HG02870 (cell line): Measurements from ENCODE around the gene MOB3C.
A peak's percentile ranks its signal among the peaks of the same experiment; 100 is the strongest.

Experiments used
- ATAC-seq: cut with Tn5 transposase; IDR thresholded peaks from one replicate; pipeline ENCODE4 v1.9.1; 2021; ENCODE audit warnings: mild to moderate bottlenecking, moderate library complexity; ENCODE audit not compliant: unreplicated experiment

The MOB3C gene

GRCh38 chr1:46607345-46608130, 9.1 kb downstream of the MOB3C start:
- no peak for ATAC-seq

DNA sequence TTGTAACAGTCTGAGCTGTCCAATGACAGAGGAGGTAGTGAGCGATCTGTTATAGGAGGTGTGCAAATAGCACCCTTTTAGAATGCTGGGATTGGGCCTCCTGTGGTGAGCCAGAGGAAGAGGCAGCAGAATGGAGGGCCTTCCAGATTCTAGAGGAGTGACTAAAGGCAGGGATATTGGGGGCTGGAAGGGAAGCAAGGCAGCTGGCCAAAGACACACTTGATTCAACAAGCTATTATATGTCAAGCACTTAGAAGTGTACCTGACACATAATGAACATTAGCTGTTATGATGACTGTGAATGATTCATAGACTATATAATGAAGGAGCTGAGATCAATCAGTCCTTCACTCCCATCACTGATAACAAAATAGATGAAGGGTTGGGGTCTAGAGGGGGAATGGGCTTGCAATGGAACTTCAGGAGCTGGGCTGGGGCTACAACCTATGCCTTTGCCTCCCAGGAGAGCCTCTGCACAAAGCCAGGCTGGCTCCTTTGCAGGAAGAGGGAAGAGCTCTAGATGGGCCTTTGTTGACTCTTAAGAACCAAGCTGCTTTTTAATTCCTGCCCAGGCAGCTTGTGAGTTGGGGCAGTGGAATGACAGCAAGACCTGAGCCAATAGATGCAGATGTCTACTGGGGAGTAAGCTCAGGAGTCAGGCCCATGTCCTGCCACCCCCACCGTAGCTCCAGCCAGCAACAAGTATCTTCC, 10.2 kb downstream of the MOB3C start:
- no peak for ATAC-seq

- no peak for ATAC-seq
Observed at GRCh38 chr1:46605232-46605631, 11.4 kb downstream of the MOB3C start.

DNA sequence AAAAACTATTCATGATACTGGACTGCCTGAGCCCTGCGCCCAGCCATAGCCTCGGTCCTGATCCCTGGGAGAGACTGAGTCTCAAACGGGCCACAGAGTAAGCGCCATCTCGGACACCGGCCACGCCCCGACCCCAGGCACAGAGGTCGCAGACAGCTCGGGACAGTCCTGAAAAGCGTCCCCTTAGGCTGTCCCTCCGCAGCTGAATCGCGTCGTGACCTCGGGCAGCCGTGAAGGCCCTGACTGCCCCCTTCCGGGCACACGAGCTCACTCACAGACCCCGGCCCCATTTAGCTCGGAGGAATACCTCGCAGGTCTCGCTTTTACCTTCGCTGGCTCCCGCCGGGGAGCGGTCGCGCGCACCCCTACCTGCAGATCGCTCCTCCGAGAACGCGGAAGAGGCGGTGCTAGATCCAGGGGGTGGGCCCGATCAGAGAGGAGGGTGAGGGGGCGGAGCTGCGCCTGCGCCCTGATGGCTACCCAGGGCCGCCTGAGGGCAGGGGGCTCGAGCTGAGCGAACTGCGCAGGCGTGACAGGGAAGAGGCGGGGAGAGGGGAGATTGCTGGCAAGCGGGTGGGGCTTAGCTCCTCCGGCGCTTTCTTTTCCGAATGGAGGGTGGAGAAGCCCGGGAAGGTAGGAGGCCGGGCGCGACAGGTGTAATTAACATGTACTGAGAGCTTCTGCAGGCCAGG, 12.6 kb downstream of the MOB3C start, which contains the start of gene MKNK1:
MKNK1 (minus strand) TSS at position 411 of the 692 bp plus-strand sequence. CDS start 20,941 bp downstream, outside the sequence.
- ATAC-seq: peak; percentile 95

DNA sequence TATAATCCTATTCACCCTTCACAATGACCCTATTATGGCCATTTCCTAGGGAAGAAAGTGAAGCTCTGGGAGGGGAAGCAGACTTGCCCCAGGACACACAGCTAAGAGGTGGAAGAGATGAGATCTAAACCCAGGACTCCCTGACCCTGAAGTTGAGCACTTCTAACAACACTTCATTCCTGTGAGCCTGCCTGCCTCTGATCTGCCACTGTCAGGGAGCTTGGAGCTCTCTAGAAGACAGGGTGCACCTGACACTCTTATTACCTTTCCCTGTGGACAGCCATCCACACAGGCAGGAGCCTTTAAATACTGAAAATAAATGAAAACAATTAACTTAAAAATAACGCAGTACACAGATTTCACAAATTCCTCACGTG, 13.1 kb downstream of the MOB3C start:
- no peak for ATAC-seq

GRCh38 chr1:46601257-46602007, 15.2 kb downstream of the MOB3C start:
- no peak for ATAC-seq

DNA sequence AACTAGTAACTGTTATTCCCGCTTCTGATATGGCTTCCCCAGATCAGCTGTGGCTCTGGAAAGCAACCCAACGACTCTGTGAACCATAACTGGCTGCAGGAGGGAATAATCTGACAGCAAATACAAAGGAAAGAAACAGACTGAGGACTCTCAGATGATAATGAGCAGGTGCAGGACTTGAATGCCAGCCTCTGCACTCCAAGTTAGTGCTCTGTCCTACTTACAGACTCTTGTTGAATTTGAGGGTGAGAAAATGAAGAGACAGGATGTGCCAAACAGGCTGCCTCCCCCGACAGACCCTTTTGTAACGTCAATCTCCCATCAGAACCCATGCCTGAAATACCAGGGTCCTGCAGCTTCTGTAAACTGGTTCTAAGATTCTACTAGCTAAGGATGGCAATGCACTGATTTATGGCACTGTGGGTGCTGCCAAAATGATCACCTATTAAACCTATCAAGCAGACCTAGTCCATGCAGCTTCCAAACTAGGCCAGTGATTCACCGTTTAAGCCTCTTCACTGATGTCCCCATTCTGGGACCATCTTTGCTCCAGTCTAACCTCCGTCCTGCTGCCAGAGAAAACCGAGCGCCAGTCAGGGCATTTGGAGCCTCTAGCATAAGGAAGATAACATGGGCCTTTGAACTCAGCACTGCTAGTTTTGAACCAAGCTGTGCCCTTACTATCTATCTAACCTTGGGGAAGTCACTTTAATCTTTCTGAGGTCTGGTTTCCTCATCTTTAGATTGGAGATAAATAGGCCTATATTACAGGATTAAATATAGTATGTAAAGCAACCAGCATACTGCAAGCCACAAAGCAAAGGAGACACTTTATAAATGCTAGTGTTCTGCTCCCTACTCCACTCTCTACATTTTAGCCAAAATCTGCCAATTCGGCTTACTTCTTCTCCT, 17.3 kb downstream of the MOB3C start:
- ATAC-seq: no peak

GRCh38 chr1:46596846-46597245, 19.8 kb downstream of the MOB3C start:
- no peak for ATAC-seq

GRCh38 chr1:46596036-46596435, 20.6 kb downstream of the MOB3C start:
- no peak for ATAC-seq

DNA sequence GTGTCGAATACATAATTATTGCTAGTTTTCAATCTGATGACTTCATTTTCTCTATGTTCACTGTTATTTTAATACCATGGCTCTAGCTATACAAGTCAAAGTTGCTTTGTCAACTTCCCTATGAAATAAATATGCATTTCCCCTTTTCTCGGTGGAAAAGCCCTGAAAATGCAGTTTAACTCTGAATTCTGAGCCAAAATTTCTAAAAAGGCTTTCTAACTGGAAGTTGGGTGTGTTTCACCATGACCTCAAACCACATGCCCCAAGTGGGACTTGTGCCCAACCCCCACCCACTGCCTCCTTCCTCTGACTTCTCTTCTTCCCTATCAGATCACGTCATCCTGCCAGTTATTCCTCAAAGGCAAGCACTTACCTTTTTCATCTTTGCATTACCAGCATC, 21.5 kb downstream of the MOB3C start:
- ATAC-seq: no peak

- ATAC-seq: no peak
Observed at GRCh38 chr1:46594063-46594462, 22.5 kb downstream of the MOB3C start.

- no peak for ATAC-seq
Observed at GRCh38 chr1:46592823-46593222, 23.8 kb downstream of the MOB3C start.

DNA sequence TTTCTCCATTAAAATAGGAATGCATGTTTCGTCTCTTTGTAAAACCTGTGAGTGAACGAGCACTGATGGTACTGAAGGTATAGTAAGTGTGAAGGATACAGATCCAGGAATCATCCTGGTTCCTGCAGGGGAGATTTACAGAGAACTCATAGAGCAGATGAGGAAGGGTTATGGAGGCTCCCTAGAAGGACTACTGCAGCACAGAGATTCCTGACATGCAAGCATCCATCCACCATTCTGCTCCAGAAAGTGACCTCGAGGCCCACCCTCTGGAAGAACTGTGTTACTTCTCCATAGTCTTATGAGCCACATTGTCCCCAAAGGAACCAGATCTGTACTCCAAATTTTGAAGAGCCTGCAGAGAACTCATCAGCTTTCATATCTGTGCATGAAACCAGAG, 27.1 kb downstream of the MOB3C start:
- no peak for ATAC-seq

- ATAC-seq: no peak
Observed at GRCh38 chr1:46587069-46587468, 29.5 kb downstream of the MOB3C start.

DNA sequence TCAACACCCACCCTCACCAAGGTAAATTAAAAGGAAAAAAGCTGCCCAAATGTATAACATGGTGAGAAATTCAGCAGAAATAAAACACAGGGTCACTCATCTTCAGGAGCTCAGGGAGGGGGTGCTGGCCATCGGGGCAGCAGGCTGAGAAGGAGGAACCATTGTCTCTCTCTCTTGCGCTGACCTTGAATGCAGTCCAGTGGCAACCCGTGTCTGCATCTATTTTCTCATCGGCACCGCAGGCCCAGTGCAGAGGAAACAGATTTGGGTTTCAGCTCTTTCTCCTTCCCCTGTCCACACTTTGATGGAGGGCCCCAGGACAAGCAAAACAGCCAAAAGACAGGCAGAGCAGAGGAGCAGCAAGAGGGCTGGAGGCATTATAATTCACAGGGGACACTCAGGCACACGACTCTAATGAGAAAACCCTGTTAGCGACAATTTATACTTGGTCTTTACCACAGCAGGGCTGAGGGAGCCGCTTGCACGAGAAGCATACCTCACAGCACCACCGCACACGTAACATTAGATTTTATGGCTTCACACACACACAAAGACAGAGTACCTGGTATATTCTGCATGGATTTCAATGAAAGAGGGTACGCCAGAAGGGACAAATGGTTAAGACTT, 31.2 kb downstream of the MOB3C start:
- no peak for ATAC-seq

- ATAC-seq: no peak
Observed at GRCh38 chr1:46583494-46583893, 33.1 kb downstream of the MOB3C start.

GRCh38 chr1:46582972-46583371, 33.6 kb downstream of the MOB3C start:
- no peak for ATAC-seq

DNA sequence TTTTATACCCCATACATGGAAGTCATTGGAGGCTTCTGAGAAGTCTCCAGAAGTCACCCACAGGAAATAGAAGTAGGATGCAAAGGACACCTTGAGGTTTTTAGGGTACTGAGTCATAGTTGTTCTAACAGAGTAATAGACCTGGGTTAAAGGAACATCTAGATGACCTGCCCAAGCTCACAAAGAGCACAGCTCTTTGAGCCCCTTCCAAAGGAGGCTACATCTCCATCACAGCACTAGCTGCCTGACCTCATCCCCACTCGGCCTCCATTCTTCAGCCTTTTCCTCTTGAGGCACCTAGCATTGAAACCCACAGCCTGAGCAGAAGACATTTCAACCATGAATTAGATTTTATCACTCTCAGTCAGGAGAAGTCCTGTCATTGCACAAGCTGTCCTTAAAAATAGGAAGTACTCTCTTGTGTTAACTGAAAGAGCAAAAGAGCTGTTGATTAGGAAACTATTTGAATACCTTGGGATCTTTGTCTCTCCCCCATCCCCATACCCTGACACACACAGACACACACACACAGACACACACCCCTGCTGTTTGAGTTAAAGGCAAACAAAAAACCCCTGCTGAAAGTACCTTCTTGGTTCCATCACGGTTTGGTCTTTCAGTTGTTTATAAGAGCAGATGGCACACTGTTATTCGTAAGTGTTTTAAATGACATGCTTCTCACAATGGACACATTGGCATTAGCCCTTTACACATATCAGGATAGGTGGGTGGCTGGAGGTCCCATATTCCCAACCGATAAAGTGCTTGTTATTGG, 34.7 kb downstream of the MOB3C start:
- ATAC-seq: no peak
